Endothelial cell of umbilical vein (primary cell): ENCODE measurements around the gene TTLL11. TPM values are rescaled to one million over a fixed set of nuclear protein-coding genes. Genes with fewer than 3 reads are reported as not detected.

Experiments
- BruUV-seq: library from RNA; stranded (reverse); fragments of 400-500 nt; replicated peaks from 2 replicates; lab custom pipeline; 2021; lab: Mats Ljungman, UMichigan
- CTCF ChIA-PET: fragments of 300-600, 350-600 bp; sonication (Branson Sonifier 250); formaldehyde crosslinking; loops from one replicate; lab custom pipeline; 2021; ENCODE audit warnings: antibody characterized with exemption, inconsistent platforms; lab: Charles Lee
- POLR2A ChIA-PET: fragments of 300-600, 350-600 bp; sonication (Branson Sonifier 250); formaldehyde crosslinking; loops from one replicate; lab custom pipeline; 2021; ENCODE audit warnings: antibody characterized with exemption, inconsistent platforms; lab: Charles Lee
- DNase-seq: peaks from one replicate; pipeline ENCODE4 v3.0.0-alpha.2; 2011; ENCODE audit warnings: low read depth, low spot score
- FAIRE-seq: peaks from 2 replicates; lab custom pipeline; 2011; peaks lifted over from hg19 to GRCh38; lab: Jason Lieb, UNC
- H2AFZ ChIP-seq: 2 replicates; pipeline ENCODE4 v1.6.0; 2012; ENCODE audit warnings: low read depth, low read length, control low read depth, inconsistent platforms
- H3K27ac ChIP-seq: 2 replicates; pipeline ENCODE4 v1.5.1; 2011; ENCODE audit warnings: low read depth, mild to moderate bottlenecking, control low read depth, low read length, moderate library complexity; ENCODE audit not compliant: insufficient read depth
- H3K27me3 ChIP-seq, 2 experiments: 2 replicates each; pipeline versions ENCODE4 v1.6.0 to v1.6.1; 2011; ENCODE audit warnings: low read length in 2 of 2, mixed read lengths in 1 of 2; ENCODE audit not compliant: control insufficient read depth in 2 of 2, insufficient read depth in 2 of 2
- H3K36me3 ChIP-seq, 2 experiments: 2 replicates in 1 of 2; 3 replicates in 1 of 2; pipeline ENCODE4 v1.5.1; 2011; ENCODE audit warnings: low read length in 2 of 2, mild to moderate bottlenecking in 1 of 2, moderate library complexity in 1 of 2; ENCODE audit not compliant: control insufficient read depth in 2 of 2, insufficient read depth in 2 of 2; ENCODE audit errors: extremely low read depth in 1 of 2
- H3K4me1 ChIP-seq: 3 replicates; pipeline ENCODE4 v1.5.1; 2011; ENCODE audit warnings: mild to moderate bottlenecking, low read length; ENCODE audit not compliant: control insufficient read depth, insufficient read depth; ENCODE audit errors: extremely low read depth
- H3K4me2 ChIP-seq: 2 replicates; pipeline ENCODE4 v1.6.1; 2011; ENCODE audit warnings: low read length, control low read depth, mixed read lengths; ENCODE audit not compliant: insufficient read depth
- H3K4me3 ChIP-seq, 3 experiments: fragments of 200-600 bp in 1 of 3; sonication (generic), shearing (Covaris generic) in 1 of 3; replicated peaks in 1 of 3; 2 replicates each; pipeline ENCODE4 v1.5.1; 2011 to 2016; ENCODE audit warnings: control low read depth in 3 of 3, low read length in 3 of 3, mild to moderate bottlenecking in 2 of 3, inconsistent platforms in 1 of 3, low read depth in 1 of 3, moderate library complexity in 1 of 3; ENCODE audit not compliant: insufficient read depth in 1 of 3
- H3K79me2 ChIP-seq: 2 replicates; pipeline ENCODE4 v1.6.0; 2012; ENCODE audit warnings: low read length, inconsistent platforms; ENCODE audit not compliant: control insufficient read depth, insufficient read depth
- H3K9ac ChIP-seq: replicated peaks from 2 replicates; pipeline ENCODE3; 2011; ENCODE audit warnings: low read length, control low read depth; ENCODE audit not compliant: insufficient read depth; ENCODE audit errors: extremely low read depth
- H3K9me1 ChIP-seq: replicated peaks from 3 replicates; pipeline ENCODE4 v1.6.0; 2011; ENCODE audit warnings: mild to moderate bottlenecking, low read length; ENCODE audit not compliant: control insufficient read depth, insufficient read depth; ENCODE audit errors: extremely low read depth
- H3K9me3 ChIP-seq: replicated peaks from 2 replicates; pipeline ENCODE4 v1.5.1; 2012; ENCODE audit warnings: low read length, inconsistent platforms; ENCODE audit not compliant: control insufficient read depth, insufficient read depth
- H4K20me1 ChIP-seq: replicated peaks from 2 replicates; pipeline ENCODE3; 2011; ENCODE audit warnings: mild to moderate bottlenecking, low read length; ENCODE audit not compliant: control insufficient read depth, insufficient read depth; ENCODE audit errors: extremely low read depth
- CTCF ChIP-seq, 2 donors: IDR thresholded peaks; 1 replicate in 1 of 2; 2 replicates in 1 of 2; pipeline ENCODE4 v1.5.1; 2011; ENCODE audit warnings: low read length in 2 of 2, mild to moderate bottlenecking in 2 of 2, moderate library complexity in 2 of 2, control low read depth in 1 of 2, inconsistent platforms in 1 of 2, low read depth in 1 of 2; ENCODE audit not compliant: insufficient read depth in 1 of 2; ENCODE audit errors: extremely low read depth in 1 of 2
- EZH2 ChIP-seq: IDR thresholded peaks from 2 replicates; pipeline ENCODE4 v1.6.1; 2012; ENCODE audit warnings: borderline replicate concordance, low read depth, mild to moderate bottlenecking, moderate library complexity, low read length, inconsistent platforms; ENCODE audit not compliant: severe bottlenecking
- JUN ChIP-seq: IDR thresholded peaks from 2 replicates; pipeline ENCODE4 v1.6.1; 2011; ENCODE audit warnings: borderline replicate concordance, low read depth; ENCODE audit not compliant: insufficient read length, insufficient read depth
- MYC ChIP-seq: IDR thresholded peaks from one replicate; pipeline ENCODE4 v1.6.1; 2011; ENCODE audit warnings: mild to moderate bottlenecking, low read depth, low read length
- POLR2AphosphoS5 ChIP-seq: IDR thresholded peaks from 2 replicates; pipeline ENCODE4 v1.6.1; 2012; ENCODE audit warnings: low read depth, mild to moderate bottlenecking, control low read depth, low read length, moderate library complexity; ENCODE audit not compliant: insufficient read depth
- dilution Hi-C: fragments of 300-500 bp; cut with MboI; formaldehyde crosslinking; loops from one replicate; pipeline ENCODE4 v1.15.0; 2019; ENCODE audit warnings: low sequenced_read_pairs; ENCODE audit not compliant: extremely low pct_ligation_motif_present
- intact Hi-C: fragments of 100-400 bp; cut with micrococcal nuclease; formaldehyde crosslinking; loops from one replicate; pipeline ENCODE4 v1.10.0; 2022
- polyA plus RNA-seq, 4 experiments: library from polyadenylated mRNA; depleted of rRNA in 3 of 4; stranded (reverse) in 3 of 4; unstranded in 1 of 4; fragments of >200 nt; gene quantifications; 2 replicates each; pipeline versions ENCODE4 v1.2.1 to v1.2.3, GENCODE V29; 2011 to 2012; ENCODE audit warnings: missing spikeins in 1 of 4
- total RNA-seq: library from RNA; stranded (reverse); gene quantifications from 2 replicates; pipeline ENCODE4 v1.2.3, GENCODE V29; 2021

TTLL11 gene
- total and polyA plus RNA-seq, 2 donors (not counting 3 experiments of a cell fraction or from before 2014, with no cell fraction given) = 4.9 to 5.1 TPM

GRCh38 chr9:121839726-121840500 is 253.2 kb downstream of the TTLL11 start:
- Histone ChIP-seq H3K36me3 (no peaks in the 10 kb centered on the region), H3K9me3 (no peaks in the 10 kb centered on the region), H2AFZ (no peak overlapping the region), H3K4me1 (peaks cover 15% of the 10 kb centered on the region), H3K27me3 (no peaks in the 10 kb centered on the region), H3K79me2 (no peaks in the 10 kb centered on the region), H3K4me2 (no peak overlapping the region), H4K20me1 (no peaks in the 10 kb centered on the region), H3K9ac (no peak overlapping the region), H3K4me3 (no peak overlapping the region), H3K9me1 (no peaks in the 10 kb centered on the region), H3K27ac (no peak overlapping the region)
- ChIA-PET CTCF (interaction anchor here (1.5 kb wide), 1 partner anchor 15 kb away, joined by 4 read pairs; no protein-coding TSS in a partner anchor), POLR2A (no interaction called here)
- DNase-seq (no peak), FAIRE-seq (no peak)
- dilution Hi-C loops = no loop called here
- intact Hi-C loops = loop anchor here (5.0 kb wide), 1 partner anchor 138 kb away; no protein-coding TSS in a partner anchor
- BruUV-seq = no TSS peak
- no peak for TF ChIP-seq CTCF (IDR thresholded peaks at IDR 0.05; ENCODE audit: extremely low read depth in 1 of 2, insufficient read depth in 1 of 2, low read depth in 1 of 2, low read length in 2 of 2)
- TF ChIP-seq POLR2AphosphoS5 = no peak
- TF ChIP-seq JUN = no peak
- no peak for TF ChIP-seq MYC
- no peak for TF ChIP-seq EZH2
